Endodermal cell (in vitro differentiated cells): ENCODE results near the gene CIP2A. TPM values are rescaled to one million over a fixed set of nuclear protein-coding genes. Genes with fewer than 3 reads are reported as not detected.

ENCODE experiments used
- DNase-seq: peaks from one replicate; pipeline ENCODE4 v3.0.0-alpha.2; 2017
- H3K27ac ChIP-seq: 2 replicates; pipeline ENCODE4 v1.5.1; 2013; ENCODE audit warnings: mild to moderate bottlenecking, low read depth, low read length, moderate library complexity
- H3K27me3 ChIP-seq: 2 replicates; pipeline ENCODE4 v1.6.1; 2013; ENCODE audit warnings: mild to moderate bottlenecking, low read length, moderate library complexity; ENCODE audit not compliant: insufficient read depth, control insufficient read depth, poor library complexity, severe bottlenecking
- H3K36me3 ChIP-seq: 2 replicates; pipeline ENCODE4 v1.7.0; 2013; ENCODE audit warnings: mild to moderate bottlenecking, low read length, moderate library complexity; ENCODE audit not compliant: control insufficient read depth, insufficient read depth
- H3K4me1 ChIP-seq: one replicate; pipeline ENCODE4 v1.7.0; 2013; ENCODE audit warnings: low read length; ENCODE audit not compliant: control insufficient read depth, insufficient read depth
- H3K4me3 ChIP-seq: 2 replicates; pipeline ENCODE4 v1.5.1; 2013; ENCODE audit warnings: mild to moderate bottlenecking, low read length, moderate library complexity
- H3K9ac ChIP-seq: 2 replicates; pipeline ENCODE4 v1.6.1; 2013; ENCODE audit warnings: mild to moderate bottlenecking, low read length, moderate library complexity; ENCODE audit not compliant: poor library complexity, severe bottlenecking; ENCODE audit errors: extremely low read depth
- H3K9me3 ChIP-seq: 2 replicates; pipeline ENCODE4 v1.6.1; 2013; ENCODE audit warnings: mild to moderate bottlenecking, low read length, moderate library complexity; ENCODE audit not compliant: control insufficient read depth
- H3K27ac Mint-ChIP-seq: 2 replicates; pipeline ENCODE4 v1.8.0; 2020; ENCODE audit warnings: mixed read lengths
- H3K27me3 Mint-ChIP-seq: 2 replicates; pipeline ENCODE4 v1.8.0; 2021; ENCODE audit warnings: mild to moderate bottlenecking, mixed read lengths; ENCODE audit not compliant: insufficient read depth
- H3K36me3 Mint-ChIP-seq: 2 replicates; pipeline ENCODE4 v1.8.0; 2020; ENCODE audit warnings: low read depth, mixed read lengths
- H3K4me1 Mint-ChIP-seq: 2 replicates; pipeline ENCODE4 v1.8.0; 2020; ENCODE audit warnings: mixed read lengths
- H3K4me3 Mint-ChIP-seq: 2 replicates; pipeline ENCODE4 v1.8.0; 2020; ENCODE audit warnings: mild to moderate bottlenecking, moderate library complexity, mixed read lengths
- H3K9me3 Mint-ChIP-seq: 2 replicates; pipeline ENCODE4 v1.8.0; 2020; ENCODE audit warnings: mild to moderate bottlenecking, mixed read lengths
- CTCF ChIP-seq: fragments of 200-600 bp; sonication (generic); conservative IDR thresholded peaks from 2 replicates; pipeline ENCODE4 v1.5.0; 2021; ENCODE audit warnings: antibody characterized with exemption, mild to moderate bottlenecking
- WGBS, 2 experiments: methylation state at CpG; one replicate each; pipeline versions ENCODE4 v1.1.5 to v1.1.7; 2013; ENCODE audit warnings: missing lambda C conversion rate in 2 of 2, mixed read lengths in 1 of 2; ENCODE audit not compliant: insufficient coverage in 1 of 2, insufficient read length in 1 of 2; 5-methylcytosine and 5-hydroxymethylcytosine counted together
- total RNA-seq, 2 donors: library from RNA; stranded (reverse); fragmentation: NEBNext Ultra II Directional in 1 of 2; extraction: Animal tissue kit (Norgen Biotek cat#: 25700) in 1 of 2; gene quantifications; 2 replicates in 1 of 2; 3 replicates in 1 of 2; pipeline ENCODE4 v1.2.1, GENCODE V29; 2021

Gene CIP2A
- total RNA-seq, 2 donors from 2014 or later, result 30.3 to 43.6 TPM

DNA sequence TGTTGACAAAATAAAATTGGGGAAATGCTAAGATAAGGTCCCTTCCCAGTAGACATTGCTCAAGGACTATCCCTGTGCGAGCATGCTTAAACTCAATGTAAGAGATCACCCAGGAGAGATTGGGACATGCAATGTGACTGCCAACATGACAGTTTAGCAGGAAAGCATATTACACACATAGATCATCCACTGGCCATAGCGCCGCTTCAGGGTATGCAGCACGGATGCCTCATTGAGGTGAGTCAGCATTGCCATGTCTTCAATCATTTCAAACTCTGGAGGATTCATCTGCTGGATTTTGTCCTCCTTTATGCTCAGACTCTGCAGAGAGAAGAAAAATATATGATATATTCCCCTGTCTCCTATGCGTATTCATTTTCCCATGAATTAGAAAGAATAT is 87.7 kb downstream of the CIP2A start:
- WGBS, 2 experiments, result 90 to 93% methylated on average over 4 to 5 of the region's 5 CpGs
- Histone ChIP-seq H3K36me3 (no peaks in the 10 kb centered on the region), H3K27me3 (no peaks in the 10 kb centered on the region), H3K9ac (no peak overlapping the region), H3K27ac (no peak overlapping the region), H3K9me3 (no peaks in the 10 kb centered on the region), H3K4me3 (no peak overlapping the region), H3K4me1 (no peaks in the 10 kb centered on the region)
- Mint-ChIP-seq H3K27me3 (no peaks in the 10 kb centered on the region), H3K4me1 (no peaks in the 10 kb centered on the region), H3K27ac (no peak overlapping the region), H3K36me3 (no peaks in the 10 kb centered on the region), H3K4me3 (no peak overlapping the region), H3K9me3 (no peaks in the 10 kb centered on the region)
- no peak for TF ChIP-seq CTCF
- DNase-seq, result no peak

GRCh38 chr3:108500728-108501127 is 88.5 kb downstream of the CIP2A start:
- no peak for DNase-seq
- 78 to 89% methylated on average over 1 of the region's 1 CpG for WGBS, 2 experiments
- H3K27ac Mint-ChIP-seq, result no peak overlapping the region

More at GRCh38 chr3:108500728-108501127, 88.5 kb downstream of the CIP2A start:
- Histone ChIP-seq H3K9ac (no peak overlapping the region), H3K4me3 (no peak overlapping the region), H3K36me3 (no peaks in the 10 kb centered on the region), H3K4me1 (no peaks in the 10 kb centered on the region), H3K27me3 (no peaks in the 10 kb centered on the region), H3K9me3 (no peaks in the 10 kb centered on the region), H3K27ac (no peak overlapping the region)
- Mint-ChIP-seq H3K36me3 (no peaks in the 10 kb centered on the region), H3K4me3 (no peak overlapping the region), H3K4me1 (no peaks in the 10 kb centered on the region), H3K27me3 (no peaks in the 10 kb centered on the region), H3K9me3 (no peaks in the 10 kb centered on the region)
- no peak for TF ChIP-seq CTCF

Other genes starting within 250 kb of the CIP2A start
- gene MYH15, start 78.8 kb downstream of the CIP2A start, total RNA-seq, result under 1 TPM; 0.07 to 0.15 TPM
- gene DZIP3, start 284 bp upstream of the CIP2A start, total RNA-seq, result 10 to 100 TPM; 24.2 to 40.8 TPM
- gene RETNLB, start 168.0 kb upstream of the CIP2A start, total RNA-seq, result not detected
- gene TRAT1, start 233.3 kb upstream of the CIP2A start, total RNA-seq, result not detected